NCI-H2081 treated with DMSO at 0.1 percent for 48 hours (cell line): ENCODE results near the gene AGRP.
"Not testable (repeated sequence)": the region's sequence is repeated elsewhere in the genome, so short reads cannot be mapped to it uniquely, and the experiment has no call there.

Source experiments
- DNase-seq: peaks from one replicate; lab custom pipeline; 2025; lab: John Stamatoyannopoulos, UW

Gene AGRP

DNA sequence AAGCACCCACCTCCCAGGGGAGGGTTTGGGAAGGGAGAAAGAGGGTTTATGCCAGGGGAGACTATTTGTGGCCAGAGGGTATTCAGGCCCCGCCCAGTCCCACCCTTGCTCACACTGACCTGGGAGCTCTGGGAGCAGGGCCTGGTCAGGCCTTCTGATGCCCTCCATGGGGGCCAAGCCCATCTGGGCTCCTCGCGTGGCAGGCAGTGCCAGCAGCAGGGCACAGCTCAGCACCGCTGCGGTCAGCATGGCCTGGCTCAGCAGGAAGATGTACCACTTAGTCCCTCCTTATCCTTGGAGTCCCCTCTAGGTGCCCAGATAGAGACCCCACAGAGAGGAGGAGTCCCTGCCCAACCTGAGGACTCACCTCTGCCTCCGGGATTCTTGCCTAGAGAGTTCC, at the start of gene AGRP:
Gene AGRP, minus strand, starts transcription at position 398 of the 400 bp plus-strand sequence. Its CDS starts 149 bp downstream, at position 249.
- no peak for DNase-seq

- DNase-seq = no peak
Observed at GRCh38 chr16:67531247-67531646, 47.9 kb upstream of the AGRP start.

DNA sequence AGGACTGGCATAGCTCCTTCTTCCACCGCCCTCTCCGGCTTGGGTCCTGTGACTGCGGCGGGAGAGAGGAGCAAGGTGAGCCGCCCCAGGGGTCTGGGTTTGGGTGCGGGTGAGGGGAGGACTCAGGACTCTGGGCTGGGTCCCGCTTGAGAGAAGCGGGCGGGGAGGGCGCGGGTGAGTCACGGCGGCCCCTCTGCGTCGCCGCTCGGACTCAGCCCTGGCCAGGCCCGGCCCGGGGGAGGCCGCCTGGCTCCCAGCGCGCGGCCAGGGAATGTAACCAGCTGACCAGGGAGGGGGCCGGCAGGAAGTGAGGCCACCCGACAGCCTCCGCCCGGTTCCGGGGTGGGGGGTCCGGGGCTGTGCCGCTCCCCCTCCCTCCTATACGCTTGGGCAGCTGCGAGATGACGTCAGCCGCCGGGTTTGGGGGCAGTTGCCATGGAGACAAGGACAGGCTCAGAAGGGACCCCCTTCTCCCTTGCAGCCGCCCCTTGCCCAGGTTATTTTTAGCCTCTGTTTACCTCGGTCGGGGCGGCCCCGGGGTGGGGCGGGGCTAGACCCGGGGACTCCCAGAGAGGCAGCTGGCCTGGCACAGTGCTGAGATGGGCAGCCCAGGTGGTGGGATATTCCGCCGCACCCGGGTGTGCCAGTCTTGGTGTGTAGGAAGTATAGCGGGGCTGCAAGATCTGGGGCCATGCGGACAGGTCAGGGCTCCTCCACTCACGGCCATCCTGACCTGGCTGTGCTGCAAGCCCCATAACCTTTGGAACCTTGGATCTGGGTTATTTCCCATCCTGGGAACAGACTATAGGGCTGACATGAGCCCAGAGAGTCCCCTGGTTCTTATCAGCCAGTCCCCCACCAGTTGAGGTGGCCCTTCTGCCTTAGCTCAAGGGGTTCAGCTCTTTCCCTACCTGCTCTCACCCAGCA, 46.9 kb upstream of the AGRP start:
- DNase-seq = no peak

DNA sequence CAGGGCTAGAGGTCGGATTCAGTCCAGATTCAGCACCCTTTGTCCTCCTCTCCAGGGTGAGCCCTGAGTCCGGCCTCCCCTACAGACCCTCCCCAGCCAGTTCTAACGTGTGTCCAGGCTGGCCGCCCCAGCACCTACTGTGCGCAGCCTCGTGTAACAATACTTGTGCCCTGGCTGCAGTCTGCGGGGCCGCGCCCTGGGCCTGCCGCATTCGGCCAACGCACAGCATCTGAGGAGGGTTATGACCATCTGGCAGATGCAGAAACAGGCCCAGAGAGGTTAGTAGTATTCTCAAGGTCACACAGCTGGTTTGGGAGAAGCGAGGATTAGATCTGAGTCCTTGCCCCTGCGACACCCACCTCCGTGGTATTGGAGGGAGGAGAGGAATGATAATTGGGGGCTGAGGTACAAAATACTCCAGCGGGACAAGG, 46.2 kb upstream of the AGRP start:
- DNase-seq = no peak

GRCh38 chr16:67528870-67529581, 45.7 kb upstream of the AGRP start:
- no peak for DNase-seq

GRCh38 chr16:67528222-67528869, 45.0 kb upstream of the AGRP start, which contains the start of gene RIPOR1:
TSS of gene RIPOR1 (plus strand) at chr16:67528829. CDS start at chr16:67538447, 9,618 bp downstream.
- no peak for DNase-seq

DNA sequence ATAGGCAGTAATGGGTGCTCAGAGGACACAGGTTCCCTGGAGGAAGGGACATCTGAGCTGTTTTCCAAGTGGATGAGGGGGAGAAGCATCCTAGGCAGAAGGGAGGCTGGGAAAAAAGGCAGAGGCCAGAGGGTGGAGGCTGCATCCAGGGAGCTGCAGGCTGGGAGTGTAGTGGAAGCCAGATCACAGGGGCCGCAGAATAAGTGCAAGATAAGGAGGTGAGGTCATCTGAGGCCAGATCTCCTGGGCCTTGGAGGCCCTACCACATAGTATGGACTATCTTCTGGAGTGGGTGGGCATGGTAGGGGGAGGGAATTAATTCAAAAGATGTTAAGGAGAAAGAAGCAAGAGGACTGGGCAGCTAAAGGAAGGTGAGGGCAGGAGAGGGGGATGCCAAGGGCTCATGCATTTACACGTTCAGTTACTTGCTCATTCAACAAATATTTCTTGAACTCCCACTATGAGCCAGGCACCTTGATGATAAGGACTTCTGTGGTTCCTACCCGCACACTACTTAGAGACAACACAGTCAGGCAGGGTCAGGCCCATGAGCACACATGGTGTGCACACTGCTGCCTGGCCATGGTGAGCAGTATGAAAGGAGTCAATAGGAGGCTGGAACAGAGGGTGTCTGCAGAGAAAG, 42.9 kb upstream of the AGRP start:
- no peak for DNase-seq

DNA sequence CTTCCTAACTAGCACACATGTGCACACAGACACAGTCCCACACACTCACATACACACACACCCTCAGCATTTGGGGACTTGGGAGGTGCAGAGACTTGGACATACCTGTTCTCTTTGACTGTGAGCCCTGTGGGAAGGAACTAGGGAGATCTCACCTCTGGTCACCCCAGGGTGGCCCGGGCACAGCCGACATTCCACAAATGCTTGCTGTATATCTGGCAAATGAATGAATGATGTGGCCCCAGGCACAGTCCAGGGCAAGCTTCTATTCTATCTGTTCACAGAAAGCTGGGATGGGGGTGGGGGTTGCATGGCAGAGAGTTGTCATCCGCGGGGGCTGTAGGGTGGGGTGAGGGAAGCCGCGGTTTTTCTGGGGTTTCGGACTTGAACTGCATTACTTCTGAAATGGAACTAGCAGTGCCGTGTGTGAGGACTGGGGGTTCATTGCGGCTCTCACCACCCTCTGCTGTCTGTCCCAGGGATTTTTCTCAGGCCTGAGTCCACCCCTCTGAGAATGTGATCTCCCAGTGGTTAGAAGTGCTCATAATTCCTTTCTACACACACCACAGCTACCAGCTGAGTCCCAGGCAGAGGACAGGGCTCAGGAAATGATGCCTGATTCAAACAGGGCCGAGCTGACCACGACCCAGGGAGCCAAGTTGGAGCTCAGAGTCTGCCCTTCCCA, 42.0 kb upstream of the AGRP start:
- DNase-seq = no peak

DNA sequence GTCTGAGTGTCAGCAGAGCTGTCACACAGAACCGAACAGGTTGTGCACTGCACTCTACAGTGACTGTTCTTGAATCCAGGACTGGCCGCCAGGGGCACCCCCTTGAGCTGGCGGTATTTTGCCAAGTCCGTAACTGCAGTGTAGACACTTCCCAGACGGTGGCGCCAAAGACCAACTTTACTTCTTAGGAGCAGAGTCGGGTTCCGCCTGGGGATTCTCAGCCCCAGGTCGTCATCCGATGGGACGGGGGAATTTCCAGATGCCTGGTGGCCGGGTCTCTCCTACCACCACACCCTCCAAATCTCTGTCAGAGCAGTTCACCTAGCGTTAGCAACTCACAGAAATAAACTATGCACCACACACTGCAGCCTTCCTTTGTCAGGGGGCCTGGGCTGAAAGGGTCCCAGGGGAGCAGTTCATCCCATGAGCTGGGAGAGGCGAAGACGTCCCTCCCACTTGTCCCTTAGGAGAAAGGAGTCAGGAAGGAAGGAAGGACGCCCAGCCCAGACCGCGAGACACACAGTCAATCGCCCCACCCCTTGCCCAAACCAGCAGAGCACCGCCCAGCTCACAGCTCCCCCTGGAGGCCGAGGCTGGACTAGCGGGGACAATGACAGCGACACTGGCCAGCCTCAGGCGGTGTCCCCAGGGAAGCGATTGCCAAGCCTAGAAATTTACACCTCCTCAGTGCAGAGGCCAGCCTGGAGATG, 37.9 kb upstream of the AGRP start:
- DNase-seq = peak; percentile 38

- DNase-seq = no peak
Observed at GRCh38 chr16:67519242-67519641, 35.9 kb upstream of the AGRP start.

- no peak for DNase-seq
Observed at GRCh38 chr16:67518676-67519075, 35.3 kb upstream of the AGRP start.

GRCh38 chr16:67517661-67518423, 34.5 kb upstream of the AGRP start:
- DNase-seq = no peak

GRCh38 chr16:67517155-67517445, 33.8 kb upstream of the AGRP start:
- DNase-seq = no peak

- no peak for DNase-seq
Observed at GRCh38 chr16:67516296-67517154, 33.2 kb upstream of the AGRP start.

DNA sequence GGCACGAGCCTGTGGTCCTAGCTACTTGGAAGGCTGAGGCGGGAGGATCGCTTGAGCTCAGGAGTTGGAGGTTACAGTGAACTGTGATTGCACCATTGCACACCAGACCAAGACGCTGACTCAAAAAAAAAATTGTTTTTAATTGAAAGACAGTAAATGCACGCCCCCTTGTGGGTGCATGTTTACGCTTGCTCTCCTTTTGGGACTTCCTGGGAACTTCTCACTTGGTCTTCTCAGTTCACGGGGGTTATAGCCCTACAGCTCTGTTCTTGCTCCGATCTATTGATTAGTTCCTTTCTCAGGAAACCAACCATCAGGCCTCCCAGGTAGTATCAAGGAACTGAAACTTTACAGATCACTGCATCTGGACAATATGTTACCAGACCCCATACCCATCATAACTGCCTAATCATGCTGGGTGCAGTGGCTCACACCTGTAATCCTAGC, 31.1 kb upstream of the AGRP start:
- DNase-seq = no peak

DNA sequence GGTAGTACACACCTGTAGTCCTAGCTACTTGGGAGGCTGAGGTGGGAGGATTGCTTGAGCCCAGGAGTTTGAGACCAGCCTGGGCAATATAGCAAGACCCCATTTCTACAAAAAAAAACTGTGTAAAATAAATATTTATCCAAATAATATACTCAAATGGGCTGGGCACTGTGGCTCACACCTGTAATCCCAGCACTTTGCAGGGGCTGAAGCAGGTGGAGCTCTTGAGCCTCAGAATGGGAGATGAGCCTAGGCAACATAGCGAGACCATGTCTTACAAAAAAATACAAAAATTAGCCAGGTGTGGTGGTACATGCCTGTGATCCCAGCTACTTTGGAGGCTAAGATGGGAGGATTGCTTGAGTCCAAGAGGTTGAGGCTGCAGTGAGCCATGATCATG, 30.5 kb upstream of the AGRP start:
- not testable (repeated sequence) for DNase-seq

- DNase-seq = no peak
Observed at GRCh38 chr16:67509016-67509415, 25.7 kb upstream of the AGRP start.

- no peak for DNase-seq
Observed at GRCh38 chr16:67506468-67506867, 23.1 kb upstream of the AGRP start.
